C4-2B (cell line): Measurements from ENCODE around the gene C13orf46.

ENCODE experiments used
- H3K27ac ChIP-seq: fragments of 450-650 bp; 2 replicates; pipeline ENCODE4 v1.5.1; 2017
- ZFX ChIP-seq: fragments of 450-650 bp; IDR thresholded peaks from 2 replicates; pipeline ENCODE4 v1.6.1; 2017
- TF ChIP-seq, protein P1 (sequence below): fragments of 450-650 bp; conservative IDR thresholded peaks from 2 replicates; pipeline ENCODE4 v1.5.1; 2017; ENCODE audit warnings: mild to moderate bottlenecking

Gene C13orf46

DNA sequence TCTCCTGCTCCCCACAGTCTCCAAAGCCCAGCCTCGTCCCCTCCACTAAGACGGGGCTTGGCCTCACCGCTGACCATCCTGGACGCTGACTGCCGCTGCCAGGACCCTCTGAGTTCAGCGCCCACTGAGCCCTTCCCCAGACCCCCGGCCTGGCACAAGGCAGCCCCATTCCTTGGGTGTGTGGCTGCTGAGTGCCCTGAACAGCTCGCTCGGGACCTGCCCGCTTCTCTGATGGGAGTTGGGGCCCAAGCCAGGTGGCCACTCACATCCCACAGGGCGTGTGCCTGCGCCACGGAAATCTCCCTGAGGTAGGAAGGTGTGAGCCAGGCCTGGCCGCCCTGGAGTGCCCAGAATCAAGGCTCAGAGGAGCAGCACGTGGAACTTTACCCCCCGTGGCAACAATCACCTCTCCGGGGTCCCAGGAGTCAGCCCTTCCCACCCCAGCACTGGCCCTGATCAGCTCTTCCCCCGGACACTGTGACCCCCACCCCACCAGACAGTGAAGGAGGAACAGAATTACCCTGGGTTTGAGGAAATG is 20.8 kb downstream of the C13orf46 start:
- TF ChIP-seq ZFX: no peak
- TF ChIP-seq, protein P1, sequence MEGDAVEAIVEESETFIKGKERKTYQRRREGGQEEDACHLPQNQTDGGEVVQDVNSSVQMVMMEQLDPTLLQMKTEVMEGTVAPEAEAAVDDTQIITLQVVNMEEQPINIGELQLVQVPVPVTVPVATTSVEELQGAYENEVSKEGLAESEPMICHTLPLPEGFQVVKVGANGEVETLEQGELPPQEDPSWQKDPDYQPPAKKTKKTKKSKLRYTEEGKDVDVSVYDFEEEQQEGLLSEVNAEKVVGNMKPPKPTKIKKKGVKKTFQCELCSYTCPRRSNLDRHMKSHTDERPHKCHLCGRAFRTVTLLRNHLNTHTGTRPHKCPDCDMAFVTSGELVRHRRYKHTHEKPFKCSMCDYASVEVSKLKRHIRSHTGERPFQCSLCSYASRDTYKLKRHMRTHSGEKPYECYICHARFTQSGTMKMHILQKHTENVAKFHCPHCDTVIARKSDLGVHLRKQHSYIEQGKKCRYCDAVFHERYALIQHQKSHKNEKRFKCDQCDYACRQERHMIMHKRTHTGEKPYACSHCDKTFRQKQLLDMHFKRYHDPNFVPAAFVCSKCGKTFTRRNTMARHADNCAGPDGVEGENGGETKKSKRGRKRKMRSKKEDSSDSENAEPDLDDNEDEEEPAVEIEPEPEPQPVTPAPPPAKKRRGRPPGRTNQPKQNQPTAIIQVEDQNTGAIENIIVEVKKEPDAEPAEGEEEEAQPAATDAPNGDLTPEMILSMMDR: no peak
- H3K27ac ChIP-seq: no peak overlapping the region

DNA sequence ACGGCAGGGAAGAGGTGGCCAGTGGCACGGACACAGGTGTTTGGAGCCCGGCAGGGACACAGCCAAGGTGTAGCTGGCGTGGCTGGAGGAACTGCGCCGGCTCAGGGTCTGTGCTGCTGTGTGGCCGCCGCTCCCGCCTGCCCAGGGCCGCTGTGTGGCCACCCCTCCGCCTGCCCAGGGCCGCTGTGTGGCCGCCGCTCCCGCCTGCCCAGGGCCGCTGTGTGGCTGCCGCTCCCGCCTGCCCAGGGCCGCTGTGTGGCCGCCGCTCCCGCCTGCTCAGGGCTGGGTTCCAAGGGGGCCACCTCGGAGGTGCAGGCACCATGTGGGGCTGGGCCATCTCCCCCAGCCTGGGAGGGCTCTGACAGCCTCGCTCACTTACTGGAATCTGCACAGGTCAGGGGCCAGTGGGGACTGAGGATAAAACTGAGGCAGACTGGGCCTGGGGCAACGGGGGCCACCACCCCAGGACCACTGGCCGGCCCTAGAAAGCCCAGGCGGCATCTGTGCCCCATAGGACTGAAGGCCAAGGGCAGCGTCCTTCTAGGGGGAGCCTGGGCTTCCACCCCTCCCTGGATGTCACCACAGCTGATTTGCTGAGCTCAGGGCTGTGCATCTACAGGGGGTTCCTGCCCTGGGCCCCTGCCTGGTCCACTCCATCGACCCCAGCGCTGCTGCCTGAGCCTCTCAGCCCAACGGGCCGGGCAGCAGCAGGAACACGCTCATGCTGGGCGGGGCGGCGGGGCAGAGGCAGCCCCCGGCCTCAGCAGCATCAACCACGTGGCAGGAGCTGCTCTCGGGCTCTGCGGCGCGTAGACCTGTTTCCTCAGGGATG is 21.5 kb downstream of the C13orf46 start:
- TF ChIP-seq, protein P1: no peak
- TF ChIP-seq ZFX: no peak
- no peak overlapping the region for H3K27ac ChIP-seq

DNA sequence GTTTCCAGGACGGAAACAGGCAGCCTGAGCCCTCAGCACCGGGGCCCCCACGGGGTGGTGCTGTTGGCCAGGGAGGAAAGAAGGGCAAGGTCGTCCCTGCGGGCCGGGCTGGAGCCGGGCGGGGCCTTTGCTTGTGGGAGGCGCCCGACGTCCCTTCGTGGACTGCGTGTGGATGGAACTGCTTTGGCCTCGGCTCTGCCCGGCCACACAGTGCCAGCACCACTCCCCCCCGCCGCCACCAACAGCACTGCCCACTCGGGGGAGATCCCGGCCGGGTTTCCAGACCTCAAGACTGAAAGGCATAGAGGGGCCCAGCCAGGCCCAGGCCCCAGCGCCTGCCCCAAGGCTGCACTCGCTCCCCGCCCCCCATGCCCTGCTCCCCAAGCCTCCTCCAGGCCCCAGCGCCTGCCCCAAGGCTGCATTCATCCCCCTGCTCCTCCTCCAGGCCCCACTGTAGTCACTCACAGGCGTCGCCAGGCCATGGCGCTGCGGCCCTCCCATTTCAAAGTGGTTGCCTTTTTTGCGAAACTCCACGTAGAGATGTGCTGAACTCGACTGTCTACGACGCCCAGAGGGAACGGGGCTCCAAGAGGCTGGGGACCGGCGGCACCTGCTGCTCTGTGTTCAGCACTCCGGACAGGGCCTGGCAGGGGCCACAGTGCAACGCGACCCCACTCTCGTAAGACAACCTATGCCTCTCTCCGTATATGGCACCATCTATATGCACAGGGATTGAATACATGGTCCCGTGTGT is 22.5 kb downstream of the C13orf46 start:
- H3K27ac ChIP-seq: no peak overlapping the region

DNA sequence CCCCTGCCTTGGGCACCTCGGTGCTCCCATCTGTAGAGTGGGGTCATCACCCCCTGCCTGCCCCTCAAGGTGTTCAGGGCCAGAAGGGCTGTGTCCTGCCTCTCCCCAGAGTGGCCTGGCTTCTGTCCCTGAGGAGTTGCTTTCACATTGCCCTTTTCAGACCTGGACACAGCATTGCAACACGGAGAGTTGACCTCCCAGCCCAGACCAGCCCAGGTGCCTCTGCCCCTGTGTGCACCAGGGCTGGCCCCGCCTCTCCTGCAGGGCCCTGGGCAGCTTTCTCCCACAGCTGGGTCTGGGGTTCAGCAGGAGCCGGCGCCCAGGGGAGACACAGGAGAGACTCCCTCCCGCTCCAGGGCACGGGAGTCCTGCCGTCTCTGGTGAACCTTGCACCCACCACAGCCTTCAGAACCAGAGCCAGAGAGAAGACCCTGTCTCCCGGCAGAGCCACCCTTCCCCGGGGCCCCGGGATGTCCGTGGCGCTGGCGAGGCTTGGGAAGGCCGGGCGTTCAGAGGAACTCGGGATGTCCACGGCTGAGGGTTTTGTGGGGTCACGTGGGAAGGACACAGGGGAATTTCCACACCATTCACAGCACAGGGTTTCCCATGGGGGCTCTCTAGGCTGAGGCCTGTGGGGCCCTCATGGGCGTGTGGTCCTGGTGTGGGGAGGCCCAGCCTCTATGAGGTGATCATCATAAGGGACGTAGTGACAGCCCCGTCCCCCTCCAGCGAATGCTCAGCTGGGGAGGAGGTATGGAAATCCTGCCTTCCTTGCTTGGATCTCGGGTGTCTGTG is 23.2 kb downstream of the C13orf46 start:
- no peak for TF ChIP-seq ZFX
- TF ChIP-seq, protein P1: no peak
- no peak overlapping the region for H3K27ac ChIP-seq

More for the DNA sequence above, 22.5 kb downstream of the C13orf46 start:
- no peak for TF ChIP-seq ZFX
- TF ChIP-seq, protein P1: peak; percentile 79

DNA sequence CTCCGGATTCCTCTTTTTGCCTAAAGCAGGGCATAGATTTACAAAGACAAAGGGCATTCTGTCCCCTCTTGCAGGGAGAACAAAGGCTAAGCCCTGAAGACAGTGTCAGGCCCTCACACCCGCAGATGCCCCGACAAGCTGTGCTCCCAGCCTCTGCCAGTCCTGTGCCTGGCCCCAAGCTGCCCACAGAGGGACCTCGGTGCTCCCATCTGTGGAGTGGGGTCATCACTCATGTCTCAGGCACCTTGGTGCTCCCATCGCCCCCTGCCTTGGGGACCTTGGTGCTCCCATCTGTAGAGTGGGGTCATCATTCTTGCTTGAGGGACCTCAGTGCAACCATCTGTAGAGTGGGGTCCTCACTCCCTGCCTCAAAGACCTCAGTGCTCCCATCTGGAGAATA is 24.3 kb downstream of the C13orf46 start:
- no peak for TF ChIP-seq ZFX
- TF ChIP-seq, protein P1: no peak
- H3K27ac ChIP-seq: no peak overlapping the region

DNA sequence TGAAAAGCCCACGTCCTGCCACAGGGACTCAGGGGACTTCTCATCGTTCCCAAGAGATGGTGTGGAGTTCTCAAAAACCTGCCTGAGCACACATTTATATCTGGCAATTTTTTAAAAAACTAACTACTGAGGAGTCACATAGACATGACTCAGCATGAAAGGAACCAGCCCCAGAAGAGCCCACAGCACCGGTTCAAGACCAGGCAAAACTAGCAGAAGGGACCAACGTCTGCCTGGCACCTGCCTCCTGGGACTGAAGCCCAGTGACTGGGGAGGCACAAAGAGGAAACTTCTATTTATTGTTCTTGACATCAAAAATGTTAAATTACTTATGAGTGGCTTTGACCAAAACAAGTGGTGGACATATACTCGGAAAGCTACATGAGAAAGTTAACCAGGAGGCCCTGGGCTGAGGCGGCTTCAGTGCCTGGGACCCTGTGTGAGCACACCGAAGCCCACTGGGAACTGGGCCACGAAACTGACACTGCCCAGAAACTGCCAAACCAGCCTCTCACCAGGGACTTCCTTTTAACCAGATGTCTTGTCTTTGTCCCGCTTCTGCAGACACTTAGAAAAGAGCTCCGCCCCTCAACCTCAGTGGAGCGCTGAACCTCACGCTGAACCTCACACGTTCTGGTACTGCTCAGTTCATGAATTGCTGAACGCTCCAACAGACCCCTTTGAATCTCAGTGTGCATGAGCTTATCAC is 25.7 kb downstream of the C13orf46 start:
- TF ChIP-seq ZFX: no peak
- TF ChIP-seq, protein P1: no peak

More for the DNA sequence above, 25.7 kb downstream of the C13orf46 start:
- H3K27ac ChIP-seq: no peak overlapping the region
